ENCODE results near the gene TTLL3. TPM values are rescaled to one million over a fixed set of nuclear protein-coding genes. Genes with fewer than 3 reads are reported as not detected.

Gene TTLL3
- total RNA-seq, 1 donor from 2014 or later = 29.8 TPM

- H3K36me3 ChIP-seq (ENCODE audit: insufficient read depth, low read length) = no peaks in the 10 kb centered on the region
- Mint-ChIP-seq H3K36me3 (ENCODE audit: low read depth, unreplicated experiment) (no peaks in the 10 kb centered on the region), H3K4me1 (ENCODE audit: low read depth, unreplicated experiment) (no peaks in the 10 kb centered on the region), H3K4me3 (ENCODE audit: unreplicated experiment) (no peak overlapping the region), H3K27me3 (ENCODE audit: low read depth, unreplicated experiment) (peaks cover 5% of the 10 kb centered on the region), H3K27ac (ENCODE audit: unreplicated experiment) (no peak overlapping the region), H3K9me3 (ENCODE audit: unreplicated experiment) (no peaks in the 10 kb centered on the region)
- no peaks in the 10 kb centered on the region for H3K27me3 ChIP-seq (ENCODE audit: insufficient read depth, low read length)
- H3K27ac ChIP-seq (ENCODE audit: low read depth, low read length) = no peak overlapping the region
- H3K79me2 ChIP-seq (ENCODE audit: insufficient read depth, low read length) = no peaks in the 10 kb centered on the region
- H4K20me1 ChIP-seq (ENCODE audit: insufficient read depth, low read length) = no peaks in the 10 kb centered on the region
- no peak for TF ChIP-seq EZH2 (IDR thresholded peaks at IDR 0.05; ENCODE audit: insufficient read depth, low read length)
- no peak for TF ChIP-seq CTCF (IDR thresholded peaks at IDR 0.05; ENCODE audit: insufficient read depth, low read depth, low read length)
- peaks cover under 1% of the 10 kb centered on the region for H3K4me1 ChIP-seq (ENCODE audit: insufficient read depth, low read length)
- FAIRE-seq (no peak), DNase-seq (ENCODE audit: low read depth) (no peak)
- no peak overlapping the region for H2AFZ ChIP-seq (ENCODE audit: low read depth, low read length)
- H3K9ac ChIP-seq (ENCODE audit: low read length) = no peak overlapping the region
- no peak overlapping the region for H3K4me3 ChIP-seq (ENCODE audit: insufficient read depth, low read depth, low read length)
- no peak overlapping the region for H3K4me2 ChIP-seq (ENCODE audit: low read length)
- no peaks in the 10 kb centered on the region for H3K9me3 ChIP-seq (ENCODE audit: insufficient read depth, low read depth, low read length)
These were observed 66.9 kb downstream of the TTLL3 start for GRCh38 chr3:9876991-9877390.

GRCh38 chr3:9878700-9879099 lies 68.6 kb downstream of the TTLL3 start:
- H3K9ac ChIP-seq (ENCODE audit: low read length) = no peak overlapping the region

More at GRCh38 chr3:9878700-9879099, 68.6 kb downstream of the TTLL3 start:
- Histone ChIP-seq H3K4me2 (ENCODE audit: low read length) (no peak overlapping the region), H3K27ac (ENCODE audit: low read depth, low read length) (no peak overlapping the region), H2AFZ (ENCODE audit: low read depth, low read length) (no peak overlapping the region), H3K4me3 (ENCODE audit: insufficient read depth, low read depth, low read length) (no peak overlapping the region), H4K20me1 (ENCODE audit: insufficient read depth, low read length) (no peaks in the 10 kb centered on the region), H3K36me3 (ENCODE audit: insufficient read depth, low read length) (no peaks in the 10 kb centered on the region), H3K79me2 (ENCODE audit: insufficient read depth, low read length) (no peaks in the 10 kb centered on the region), H3K27me3 (ENCODE audit: insufficient read depth, low read length) (no peaks in the 10 kb centered on the region), H3K9me3 (ENCODE audit: insufficient read depth, low read depth, low read length) (no peaks in the 10 kb centered on the region), H3K4me1 (ENCODE audit: insufficient read depth, low read length) (no peaks in the 10 kb centered on the region)
- peaks cover 5% of the 10 kb centered on the region for H3K27me3 Mint-ChIP-seq (ENCODE audit: low read depth, unreplicated experiment)
- H3K4me1 Mint-ChIP-seq (ENCODE audit: low read depth, unreplicated experiment) = no peaks in the 10 kb centered on the region
- H3K9me3 Mint-ChIP-seq (ENCODE audit: unreplicated experiment) = no peaks in the 10 kb centered on the region
- DNase-seq (ENCODE audit: low read depth) (no peak), FAIRE-seq (no peak)
- no peaks in the 10 kb centered on the region for H3K36me3 Mint-ChIP-seq (ENCODE audit: low read depth, unreplicated experiment)
- no peak overlapping the region for H3K27ac Mint-ChIP-seq (ENCODE audit: unreplicated experiment)
- no peak overlapping the region for H3K4me3 Mint-ChIP-seq (ENCODE audit: unreplicated experiment)
- no peak for TF ChIP-seq EZH2 (IDR thresholded peaks at IDR 0.05; ENCODE audit: insufficient read depth, low read length)
- TF ChIP-seq CTCF (IDR thresholded peaks at IDR 0.05; ENCODE audit: insufficient read depth, low read depth, low read length) = no peak

Measured in astrocyte (in vitro differentiated cells and primary cell).